Measurements from ENCODE around the gene PTPRK. TPM values are rescaled to one million over a fixed set of nuclear protein-coding genes. Genes with fewer than 3 reads are reported as not detected.

The PTPRK gene
- total and polyA plus RNA-seq, 9 of the 15 experiments (the other 6 are each of a cell fraction or from before 2014, with no cell fraction given), result 0.04 to 0.51 TPM; not detected in 7

GRCh38 chr6:128271527-128271926, 248.9 kb downstream of the PTPRK start:
- ATAC-seq (no peak), DNase-seq (ENCODE audit: extremely low read depth in 1 of 4, low spot score in 3 of 4) (no peak), FAIRE-seq (no peak)
- no peaks in the 10 kb centered on the region for H4K20me1 ChIP-seq (replicated peaks; ENCODE audit: control insufficient read depth, insufficient read depth, low read length)
- H3K27ac ChIP-seq (ENCODE audit: extremely low read depth, low read depth, low read length), result no peak overlapping the region
- H3K9ac ChIP-seq (ENCODE audit: insufficient read depth in 1 of 2, low read depth in 2 of 2, low read length in 2 of 2), result no peak overlapping the region
- no peaks in the 10 kb centered on the region for H3K27me3 ChIP-seq (ENCODE audit: control insufficient read depth in 2 of 2, insufficient read depth in 2 of 2, low read length in 2 of 2)
- POLR2A ChIA-PET, result no interaction called here
- in situ Hi-C loops (cut with MboI) (no loop called here), intact Hi-C loops (cut with micrococcal nuclease) (no loop called here)
- H3K9me3 ChIP-seq (replicated peaks; ENCODE audit: control insufficient read depth, insufficient read depth, low read depth, low read length), result 0 out of 2 replicates have a peak, but pooled peaks cover 2% of the 10 kb centered on the region
- 0% methylated on average over 1 of the region's 1 CpG for WGBS (ENCODE audit: insufficient coverage, low coverage, missing lambda C conversion rate)
- H3K36me3 ChIP-seq (ENCODE audit: control insufficient read depth, insufficient read depth, low read length), result no peaks in the 10 kb centered on the region
- CTCF ChIA-PET (ENCODE audit: low intra/inter-chr PET ratio), result no interaction called here
- no peaks in the 10 kb centered on the region for H3K9me1 ChIP-seq (ENCODE audit: control insufficient read depth, insufficient read depth, low read length)
- no TSS peak for BruUV-seq (replicated peaks)
- TF ChIP-seq STAT5A (IDR thresholded peaks at IDR 0.05; ENCODE audit: borderline replicate concordance, low read length) (no peak), ZNF445 (CRISPR knock-in tag; IDR thresholded peaks at IDR 0.05; ENCODE audit: low read depth) (no peak), TARDBP (IDR thresholded peaks at IDR 0.05) (no peak), CHD7 (IDR thresholded peaks at IDR 0.05; ENCODE audit: low read depth, low read length) (no peak)
- H3K4me2 ChIP-seq (ENCODE audit: insufficient read depth, low read length), result no peak overlapping the region
- no peak overlapping the region for H3K4me3 ChIP-seq
- H3K4me1 ChIP-seq (replicated peaks in 1 of 2; ENCODE audit: control insufficient read depth in 2 of 2, insufficient read depth in 2 of 2, low read length in 2 of 2), result no peaks in the 10 kb centered on the region
- H2AFZ ChIP-seq (ENCODE audit: low read depth, low read length), result no peak overlapping the region
- no peaks in the 10 kb centered on the region for H3K79me2 ChIP-seq (ENCODE audit: control insufficient read depth, insufficient read depth, low read length)

All from K562 (cell line).